GM04503 (cell line): Measurements from ENCODE around the gene OR4M1.
"Not testable (repeated sequence)": the region's sequence is repeated elsewhere in the genome, so short reads cannot be mapped to it uniquely, and the experiment has no call there.

ENCODE experiments used
- DNase-seq: peaks from one replicate; pipeline ENCODE4 v3.0.0-alpha.2; 2012; ENCODE audit warnings: low read depth

The OR4M1 gene

DNA sequence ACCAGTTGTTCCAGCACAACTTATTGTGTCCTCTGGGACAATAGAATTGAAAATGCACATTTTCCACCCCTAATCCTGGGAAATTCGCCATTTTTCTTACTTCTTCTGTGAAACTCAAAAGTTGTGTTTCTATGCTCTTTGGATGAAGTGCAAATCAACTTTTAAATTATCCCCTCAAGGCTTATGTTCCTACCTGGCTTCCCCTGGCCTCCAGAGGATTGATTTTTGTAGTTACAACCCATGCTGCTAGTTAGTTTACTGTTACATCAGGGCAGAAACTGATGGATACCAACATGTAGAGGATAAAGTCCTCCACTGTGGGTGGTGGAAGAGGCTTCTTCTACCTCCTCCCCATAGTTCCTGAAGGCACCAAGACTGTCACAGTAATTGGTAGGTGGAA lies at the start of gene OR4M1:
TSS of gene OR4M1 (plus strand) at position 301 of the 400 bp plus-strand sequence. CDS start 6,819 bp downstream, outside the sequence.
- DNase-seq = not testable (repeated sequence)

DNA sequence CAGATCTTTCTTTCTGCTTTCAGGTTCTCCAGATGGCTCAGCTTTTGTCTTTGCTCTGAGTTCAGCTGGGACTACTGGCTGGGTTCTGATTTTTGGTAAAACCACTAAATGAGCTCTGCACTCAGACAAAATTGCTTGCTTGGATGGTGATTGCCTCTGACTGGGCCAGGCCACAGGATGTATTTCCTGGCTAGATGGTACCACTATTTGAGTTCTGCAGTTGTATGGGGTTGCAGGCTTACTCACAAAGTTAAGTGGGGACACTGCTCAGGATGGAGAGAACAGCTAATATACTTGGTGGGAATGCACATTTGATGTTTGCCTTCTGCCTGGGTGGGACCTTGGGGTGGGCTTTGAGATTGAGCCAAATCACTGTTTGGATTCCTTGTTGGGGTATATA lies 43.9 kb upstream of the OR4M1 start:
- no peak for DNase-seq

DNA sequence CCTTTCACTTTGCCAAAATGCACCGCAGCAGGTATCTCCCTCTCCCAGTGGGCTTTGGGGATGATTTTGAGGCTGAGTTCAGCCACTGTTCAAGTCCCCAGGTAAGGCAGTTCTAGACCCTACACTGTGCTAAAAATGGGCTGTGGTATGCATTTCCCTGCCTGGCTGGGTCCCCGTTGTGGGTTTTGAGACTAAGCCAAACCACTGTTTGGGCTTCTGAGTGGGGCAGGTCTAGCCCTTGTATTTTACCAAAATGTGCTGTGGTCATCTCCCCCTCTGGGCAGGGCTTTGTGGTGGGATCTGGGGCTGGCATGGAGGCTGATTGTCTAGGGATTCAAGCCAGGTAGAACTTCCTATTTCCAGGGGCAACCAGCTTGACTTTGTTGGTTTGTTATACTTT lies 43.5 kb upstream of the OR4M1 start:
- no peak for DNase-seq

DNA sequence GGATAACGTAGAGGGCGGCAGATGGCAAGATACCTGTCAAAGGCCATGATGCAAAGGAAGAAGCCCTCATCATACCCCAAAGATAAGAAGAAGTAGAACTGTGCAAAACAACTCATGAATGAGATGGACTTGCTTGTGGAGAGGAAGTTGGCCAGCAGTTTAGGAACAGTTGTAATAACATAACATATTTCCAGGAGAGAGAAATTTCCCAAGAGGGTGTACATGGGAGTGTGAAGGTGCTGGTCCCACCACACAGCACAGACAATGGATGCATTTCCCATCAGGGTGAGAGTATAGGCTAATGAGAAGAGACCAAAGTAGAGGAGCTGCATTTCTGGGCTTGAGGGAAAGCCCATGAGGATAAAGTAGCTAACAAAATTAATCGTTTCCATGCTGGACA lies 39.4 kb upstream of the OR4M1 start:
- DNase-seq = not testable (repeated sequence)

DNA sequence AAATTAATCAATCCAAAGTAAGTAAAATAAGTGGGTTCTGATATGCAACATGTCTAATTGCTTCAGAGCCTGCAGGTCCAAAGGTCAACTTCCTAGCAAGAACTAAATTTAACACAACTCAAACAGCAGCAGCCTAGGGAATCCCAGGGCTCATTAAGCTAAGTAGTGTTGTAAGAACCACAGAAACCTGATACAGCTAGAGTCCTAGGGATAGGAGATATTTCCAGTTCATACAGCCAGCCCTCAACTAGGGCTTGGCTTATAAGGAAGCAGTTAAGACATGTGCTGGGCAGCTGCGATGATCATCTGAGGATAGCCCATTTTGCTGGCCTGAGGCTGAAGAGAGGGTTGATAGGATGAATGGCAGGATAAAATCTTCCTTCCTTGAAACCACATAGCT lies 30.0 kb upstream of the OR4M1 start, which contains the start of gene OR4Q3:
TSS of gene OR4Q3 (plus strand) at position 316 of the 400 bp plus-strand sequence.
- DNase-seq = no peak

DNA sequence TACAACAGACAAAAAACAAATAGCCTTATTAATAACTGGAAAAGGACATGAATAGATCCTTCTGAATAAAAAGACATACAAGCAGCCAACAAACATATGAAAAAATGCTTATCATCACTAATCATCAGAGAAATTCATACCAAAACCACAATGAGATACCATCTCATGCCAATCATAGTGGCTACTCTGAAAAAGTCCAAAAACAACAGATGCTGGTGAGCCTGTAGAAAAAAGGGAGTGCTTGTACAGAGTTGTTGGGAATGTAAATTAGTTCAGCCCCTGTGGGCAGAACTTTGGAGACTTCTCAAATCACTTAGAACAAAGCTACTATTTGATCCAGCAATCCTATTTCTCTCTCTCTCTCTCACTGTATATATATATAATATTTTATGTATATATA lies 21.0 kb upstream of the OR4M1 start:
- DNase-seq = not testable (repeated sequence)

DNA sequence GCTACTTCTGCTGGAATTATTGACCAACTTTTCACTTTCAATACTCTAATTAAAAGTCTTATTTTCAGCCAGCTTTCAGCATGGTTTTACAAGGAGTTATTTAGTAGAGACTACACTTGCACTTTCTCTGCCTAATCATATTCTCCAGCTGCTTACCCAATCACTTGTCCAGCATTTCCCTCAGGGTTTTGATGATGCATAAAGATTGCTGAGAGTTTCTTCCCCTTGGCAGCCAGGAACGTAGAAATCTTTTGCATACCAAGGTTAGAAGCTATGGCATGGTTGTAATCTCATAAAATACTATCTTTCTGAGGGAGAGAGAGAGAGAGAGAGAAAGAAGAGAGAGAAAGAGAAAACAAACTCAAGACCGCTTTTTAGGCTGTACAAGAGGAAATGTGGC lies 19.1 kb upstream of the OR4M1 start:
- no peak for DNase-seq

- not testable (repeated sequence) for DNase-seq
Observed at GRCh38 chr14:19771491-19771890, 1.8 kb upstream of the OR4M1 start.

DNA sequence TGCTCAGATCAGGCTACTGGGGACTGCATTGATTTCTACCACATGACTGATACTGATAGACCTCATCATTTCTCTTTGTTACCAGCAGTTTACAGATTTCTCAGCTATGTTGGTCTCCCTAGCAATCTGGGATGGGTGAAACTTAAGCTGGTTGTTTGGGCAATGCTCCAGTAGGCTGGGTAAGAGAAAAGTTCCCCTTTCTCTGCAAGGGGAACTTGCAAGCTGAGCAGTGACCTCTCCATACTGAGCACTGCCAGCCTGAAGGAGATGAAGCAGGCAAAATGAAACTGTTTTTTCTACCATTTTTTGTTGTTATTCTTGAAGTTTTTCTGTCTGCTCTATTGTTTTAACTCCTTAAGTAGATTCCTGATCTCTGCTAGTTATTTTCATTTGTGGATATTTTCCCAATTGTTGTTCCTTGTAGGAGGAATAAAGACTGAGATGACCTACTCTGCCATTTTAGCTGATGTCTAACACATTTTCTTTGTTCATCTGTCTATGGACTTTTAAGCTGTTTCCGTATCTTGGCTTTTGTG lies 1.3 kb upstream of the OR4M1 start:
- DNase-seq = no peak

DNA sequence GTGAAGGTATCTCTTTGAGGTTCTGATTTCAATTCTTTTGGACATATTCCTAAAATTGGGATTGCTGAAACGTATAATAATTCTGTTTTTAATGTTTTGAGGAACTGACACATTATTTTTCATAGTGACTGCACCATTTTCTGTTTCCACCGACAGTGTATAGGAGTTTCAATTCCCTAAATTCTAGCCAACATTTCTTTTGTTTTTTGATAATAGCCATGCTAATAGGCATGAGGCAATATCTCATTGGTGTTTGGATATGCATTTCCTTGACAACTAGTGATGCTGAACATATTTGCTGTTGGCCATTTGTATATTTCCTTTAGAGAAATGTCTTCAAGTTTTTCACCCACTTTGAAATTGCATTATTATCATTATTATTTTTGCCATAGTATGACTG lies 850 bp upstream of the OR4M1 start:
- not testable (repeated sequence) for DNase-seq

GRCh38 chr14:19775587-19775986 lies 2.3 kb downstream of the OR4M1 start:
- no peak for DNase-seq

- not testable (repeated sequence) for DNase-seq
Observed at GRCh38 chr14:19785848-19786247, 12.5 kb downstream of the OR4M1 start.

DNA sequence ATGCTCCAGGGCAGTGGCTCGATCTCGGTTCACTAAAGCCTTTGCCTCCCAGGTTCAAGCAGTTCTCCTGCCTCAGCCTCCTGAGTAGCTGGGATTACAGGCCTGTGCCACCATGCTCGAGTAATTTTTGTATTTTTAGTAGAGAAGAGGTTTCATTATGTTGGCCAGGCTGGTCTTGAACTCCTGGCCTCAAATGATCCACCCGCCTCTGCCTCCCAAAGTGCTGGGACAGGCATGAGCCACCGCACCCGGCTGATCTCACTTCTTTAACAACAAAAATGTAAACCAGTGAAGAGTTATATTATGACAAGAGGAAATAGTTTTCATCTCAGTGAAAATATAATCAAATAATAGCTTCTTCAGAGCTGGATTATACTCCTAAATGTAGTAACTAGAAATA lies 14.0 kb downstream of the OR4M1 start:
- DNase-seq = not testable (repeated sequence)

DNA sequence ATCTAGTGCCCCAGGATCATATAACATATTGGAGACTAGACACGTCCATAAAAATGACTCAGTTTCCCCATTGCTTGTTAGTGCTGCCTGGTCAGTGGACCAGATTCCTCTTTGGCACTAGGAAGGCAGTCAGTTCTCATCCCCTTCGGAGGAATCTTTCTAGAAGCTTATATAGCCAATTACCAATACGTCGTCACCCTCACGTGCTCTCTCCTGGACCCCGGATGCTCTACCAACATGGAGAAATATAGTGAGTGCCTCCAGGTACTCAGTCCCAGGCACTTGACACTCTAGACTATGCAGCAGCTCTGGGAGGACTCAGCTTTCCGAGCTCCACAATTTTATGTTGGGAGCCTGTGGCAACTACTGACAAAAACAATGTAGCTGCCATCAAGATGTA lies 14.8 kb downstream of the OR4M1 start:
- not testable (repeated sequence) for DNase-seq

GRCh38 chr14:19796520-19797108 lies 23.3 kb downstream of the OR4M1 start:
- DNase-seq = not testable (repeated sequence)

DNA sequence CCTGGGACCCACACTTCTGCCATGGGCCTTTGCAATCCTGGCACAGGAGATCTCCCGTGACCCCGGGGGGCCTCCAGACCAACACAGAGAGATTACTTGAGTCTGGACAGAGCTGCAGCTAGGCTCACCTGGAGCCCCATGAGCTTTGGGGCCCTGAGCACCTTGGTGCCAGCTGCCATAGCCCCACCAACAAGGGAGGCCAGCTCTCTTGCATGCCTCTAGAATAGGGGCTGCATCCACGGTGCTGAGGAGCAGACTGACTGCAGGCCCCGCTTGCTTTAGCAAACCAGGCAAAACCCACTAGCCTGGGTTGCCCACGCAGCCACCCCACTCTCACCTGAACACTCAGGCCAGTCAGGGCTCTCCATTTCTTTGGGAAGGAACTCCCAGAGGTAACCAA lies 26.6 kb downstream of the OR4M1 start:
- DNase-seq = no peak

DNA sequence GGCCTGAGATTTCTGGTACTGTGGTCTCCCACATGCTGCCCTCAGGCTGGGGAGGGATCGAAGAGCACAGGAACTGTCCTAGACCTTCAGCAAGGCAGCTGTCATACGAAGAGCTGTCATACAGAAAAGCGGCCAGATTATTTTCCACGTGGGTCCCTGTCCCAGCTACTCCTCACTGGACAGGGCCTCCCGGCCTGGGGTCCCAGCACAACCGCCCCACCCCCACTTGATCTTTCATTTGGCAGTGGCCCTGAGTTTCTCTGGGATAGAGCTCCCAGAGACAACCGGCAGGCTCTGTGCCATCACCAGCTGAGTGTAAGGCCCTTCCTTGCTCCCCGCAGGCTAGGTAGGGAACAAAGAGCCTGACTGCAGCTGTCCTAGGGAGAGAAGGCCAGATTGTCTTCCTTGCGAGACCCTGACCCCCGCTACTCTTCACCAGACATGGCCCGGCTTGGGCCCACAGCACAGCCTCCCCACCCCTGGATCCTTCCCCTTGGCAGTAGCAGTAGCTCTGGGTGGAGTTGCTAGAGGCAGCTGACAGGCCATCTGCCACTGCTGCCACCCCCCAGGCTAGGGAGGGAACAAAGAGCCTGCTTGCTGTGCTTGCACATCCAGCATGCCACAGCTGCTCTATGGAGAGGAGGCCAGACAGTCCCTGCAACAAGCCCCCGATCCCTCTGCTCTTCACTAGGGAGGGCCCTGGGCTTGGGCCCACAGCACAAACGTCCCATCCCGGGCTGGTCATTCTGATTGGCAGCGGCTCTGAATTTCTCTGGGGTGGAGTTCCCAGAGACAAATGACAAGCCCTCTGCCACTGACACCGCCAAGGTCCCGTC lies 27.2 kb downstream of the OR4M1 start:
- DNase-seq = no peak

DNA sequence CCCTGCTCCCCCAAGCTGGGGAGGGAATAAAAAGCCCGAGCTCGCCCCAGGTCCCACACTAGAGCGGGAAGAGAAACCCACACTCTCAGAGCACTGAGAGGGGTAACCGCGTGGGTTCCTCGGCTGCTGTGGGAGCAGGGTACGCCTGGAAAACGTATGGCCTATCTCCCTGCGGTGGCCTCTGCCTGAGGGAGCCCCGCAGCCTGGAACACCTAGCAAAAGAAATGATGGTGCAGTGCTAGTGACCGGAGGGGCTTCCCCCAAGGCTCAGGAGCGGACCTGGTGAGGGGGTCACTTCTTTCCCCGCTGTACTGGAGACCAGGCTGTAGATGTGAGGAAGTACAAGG lies 27.8 kb downstream of the OR4M1 start:
- DNase-seq = no peak

- not testable (repeated sequence) for DNase-seq
Observed at GRCh38 chr14:19803470-19803869, 30.2 kb downstream of the OR4M1 start, which contains the start of gene OR4N2. Gene OR4N2 (plus strand): TSS chr14:19803770. CDS start chr14:19827449, 23,679 bp downstream.

GRCh38 chr14:19813171-19813920 lies 40.0 kb downstream of the OR4M1 start:
- not testable (repeated sequence) for DNase-seq

DNA sequence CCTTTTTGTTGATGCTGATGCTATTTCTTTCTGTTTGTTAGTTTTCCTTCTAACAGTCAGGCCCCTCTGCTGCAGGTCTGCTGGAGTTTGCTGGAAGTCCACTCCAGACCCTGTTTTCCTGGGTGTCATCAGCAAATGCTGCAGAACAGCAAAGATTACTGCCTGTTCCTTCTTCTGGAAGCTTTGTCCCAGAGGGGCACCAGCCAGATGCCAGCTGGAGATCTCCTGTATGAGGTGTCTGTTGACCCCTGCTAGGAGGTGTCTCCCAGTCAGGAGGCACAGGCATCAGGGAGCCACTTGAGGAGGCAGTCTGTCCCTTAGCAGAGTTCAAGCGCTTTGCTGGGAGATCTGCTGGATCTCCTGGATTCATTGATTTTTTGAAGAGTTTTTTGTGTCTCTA lies 46.6 kb downstream of the OR4M1 start:
- DNase-seq = not testable (repeated sequence)

- not testable (repeated sequence) for DNase-seq
Observed at GRCh38 chr14:19821016-19821415, 47.7 kb downstream of the OR4M1 start.
